RWPE1 (cell line): ENCODE measurements around the gene SACM1L.

Experiments used
- CTCF ChIA-PET: fragments of 350-600 bp; sonication (Branson Sonifier 250); formaldehyde crosslinking; extraction: SDS; loops from one replicate; lab custom pipeline; 2021; lab: Yijun Ruan, JAX
- POLR2A ChIA-PET: fragments of 400-600 bp; formaldehyde crosslinking; extraction: SDS; loops from one replicate; lab custom pipeline; 2020; ENCODE audit warnings: antibody characterized with exemption; ENCODE audit not compliant: low non-redundant PET; lab: Yijun Ruan, JAX
- DNase-seq: peaks from one replicate; pipeline ENCODE4 v3.0.0; 2012; ENCODE audit warnings: low spot score
- H3K27ac ChIP-seq: fragments of 450-650 bp; 2 replicates; pipeline ENCODE4 v1.5.1; 2017
- CTCF ChIP-seq: fragments of 450-650 bp; conservative IDR thresholded peaks from 2 replicates; pipeline ENCODE4 v1.5.1; 2017; ENCODE audit warnings: low read depth, mild to moderate bottlenecking

SACM1L gene

GRCh38 chr3:45771831-45772230 lies 82.6 kb downstream of the SACM1L start:
- no peak overlapping the region for H3K27ac ChIP-seq
- ChIA-PET CTCF (no interaction called here), POLR2A (no interaction called here)
- TF ChIP-seq CTCF = no peak
- no peak for DNase-seq

- no peak overlapping the region for H3K27ac ChIP-seq
- TF ChIP-seq CTCF = no peak
- ChIA-PET POLR2A (no interaction called here), CTCF (interaction anchor here (0.6 kb wide), 1 partner anchor 70 kb away, joined by 6 read pairs; the partner anchor contains the start of gene LZTFL1)
- no peak for DNase-seq
These were observed 83.3 kb downstream of the SACM1L start for GRCh38 chr3:45772341-45773035.

GRCh38 chr3:45773072-45773471 lies 83.9 kb downstream of the SACM1L start:
- CTCF ChIA-PET = interaction anchor here (0.6 kb wide), 1 partner anchor 69 kb away, joined by 6 read pairs; the partner anchor contains the start of gene LZTFL1
- TF ChIP-seq CTCF = no peak
- POLR2A ChIA-PET = no interaction called here
- DNase-seq = no peak
- H3K27ac ChIP-seq = no peak overlapping the region

GRCh38 chr3:45773714-45774449 lies 84.7 kb downstream of the SACM1L start:
- H3K27ac ChIP-seq = no peak overlapping the region
- no peak for TF ChIP-seq CTCF
- CTCF ChIA-PET = no interaction called here
- POLR2A ChIA-PET = no interaction called here
- no peak for DNase-seq

GRCh38 chr3:45774581-45775521 lies 85.7 kb downstream of the SACM1L start:
- POLR2A ChIA-PET = no interaction called here
- CTCF ChIA-PET = interaction anchor here (0.5 kb wide), 1 partner anchor 10 kb away, joined by 3 read pairs; no protein-coding TSS in a partner anchor

More at GRCh38 chr3:45774581-45775521, 85.7 kb downstream of the SACM1L start:
- no peak for DNase-seq
- H3K27ac ChIP-seq = no peak overlapping the region
- no peak for TF ChIP-seq CTCF
